ENCODE data around the gene GNPAT.
"Not testable (repeated sequence)": the region's sequence is repeated elsewhere in the genome, so short reads cannot be mapped to it uniquely, and the experiment has no call there.

GNPAT gene

DNA sequence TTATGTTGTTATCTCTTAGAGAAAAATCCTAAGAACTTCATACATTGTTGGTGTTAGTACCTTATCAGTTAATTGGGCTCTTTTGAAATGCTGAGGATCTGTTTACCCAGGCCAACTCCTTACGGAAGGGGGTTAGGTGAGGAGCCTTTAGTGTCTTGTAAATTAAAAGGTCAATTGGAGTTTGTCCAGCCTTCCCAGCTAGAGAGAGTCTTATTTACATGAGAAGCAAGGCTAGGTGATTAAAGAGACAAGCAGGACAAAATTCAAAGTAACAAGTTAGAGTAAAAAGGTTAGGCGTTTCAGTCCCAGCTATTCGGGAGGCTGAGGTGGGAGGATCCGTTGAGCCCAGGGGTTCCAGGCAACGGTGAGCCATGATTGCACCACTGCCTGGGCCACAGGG, 28.7 kb upstream of the GNPAT start:
- DNase-seq (ENCODE audit: insufficient read length, low spot score); FAIRE-seq: not testable (repeated sequence)

DNA sequence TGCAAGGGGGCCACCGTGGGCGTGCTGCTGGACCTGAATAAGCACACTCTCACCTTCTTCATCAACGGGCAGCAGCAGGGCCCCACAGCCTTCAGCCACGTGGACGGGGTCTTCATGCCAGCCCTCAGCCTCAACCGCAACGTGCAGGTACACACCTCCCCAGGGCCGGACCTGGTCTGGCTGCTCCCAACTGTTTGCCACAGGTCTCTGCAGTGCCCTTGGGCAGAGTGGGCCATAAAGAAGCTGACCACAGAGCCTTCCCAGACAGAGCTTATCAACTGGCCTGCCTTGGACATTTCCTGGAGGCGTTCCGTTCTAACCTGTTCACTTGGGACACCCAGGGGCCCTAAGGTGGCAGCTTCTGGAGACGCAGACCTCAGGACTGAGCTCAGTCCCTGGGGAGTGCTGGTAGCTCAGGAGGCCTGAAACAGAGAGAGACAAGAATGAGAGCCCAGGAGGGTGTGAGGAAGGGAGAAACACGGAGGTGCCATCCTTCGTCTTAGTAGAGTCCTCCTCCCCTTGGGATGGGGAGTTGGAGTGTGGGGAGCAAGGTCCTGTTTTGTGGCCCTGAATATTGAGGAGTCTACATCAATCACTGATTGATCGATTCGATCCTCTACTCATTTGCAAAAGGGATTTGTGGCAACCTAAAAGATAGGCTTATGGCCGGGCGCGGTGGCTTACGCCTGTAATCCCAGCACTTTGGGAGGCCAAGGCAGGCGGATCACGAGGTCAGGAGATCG, 27.0 kb upstream of the GNPAT start:
- DNase-seq (ENCODE audit: insufficient read length, low spot score) (no peak), FAIRE-seq (no peak)

DNA sequence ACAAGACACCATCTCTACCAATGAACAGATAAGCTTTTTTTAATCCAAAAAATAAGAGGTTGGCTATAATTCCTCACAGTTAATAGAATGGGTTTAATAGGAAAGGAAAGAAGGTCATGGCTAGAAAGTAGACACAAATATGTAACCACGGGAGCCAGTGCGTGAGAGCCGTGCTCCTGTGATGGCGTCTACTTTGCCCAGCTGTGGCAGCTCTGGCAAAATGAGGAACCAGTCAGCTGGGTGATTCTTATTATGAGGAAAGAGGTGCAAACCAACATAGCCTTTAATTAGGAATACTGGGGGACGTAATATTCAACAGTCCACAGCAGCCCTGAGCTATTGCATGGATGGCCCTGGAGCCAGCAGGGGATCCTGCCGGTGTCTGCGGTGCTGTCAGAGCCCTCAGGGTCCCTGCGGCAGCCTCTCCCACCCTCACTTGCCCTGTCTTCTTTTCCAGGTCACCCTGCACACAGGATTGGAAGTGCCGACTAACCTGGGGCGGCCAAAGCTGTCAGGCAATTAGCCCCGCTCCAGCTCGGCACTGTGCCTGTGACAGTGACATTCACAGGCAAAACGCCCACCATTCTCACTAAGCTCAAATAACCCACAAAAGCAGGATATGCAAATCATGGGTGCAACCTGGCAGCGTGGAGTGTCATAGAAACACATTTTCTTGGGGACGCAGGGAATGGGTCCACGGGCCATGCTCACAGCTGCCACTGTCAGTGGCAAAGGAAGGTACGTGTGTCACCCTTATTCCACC, 25.9 kb upstream of the GNPAT start:
- no peak for FAIRE-seq
- DNase-seq (ENCODE audit: insufficient read length, low spot score): no peak

DNA sequence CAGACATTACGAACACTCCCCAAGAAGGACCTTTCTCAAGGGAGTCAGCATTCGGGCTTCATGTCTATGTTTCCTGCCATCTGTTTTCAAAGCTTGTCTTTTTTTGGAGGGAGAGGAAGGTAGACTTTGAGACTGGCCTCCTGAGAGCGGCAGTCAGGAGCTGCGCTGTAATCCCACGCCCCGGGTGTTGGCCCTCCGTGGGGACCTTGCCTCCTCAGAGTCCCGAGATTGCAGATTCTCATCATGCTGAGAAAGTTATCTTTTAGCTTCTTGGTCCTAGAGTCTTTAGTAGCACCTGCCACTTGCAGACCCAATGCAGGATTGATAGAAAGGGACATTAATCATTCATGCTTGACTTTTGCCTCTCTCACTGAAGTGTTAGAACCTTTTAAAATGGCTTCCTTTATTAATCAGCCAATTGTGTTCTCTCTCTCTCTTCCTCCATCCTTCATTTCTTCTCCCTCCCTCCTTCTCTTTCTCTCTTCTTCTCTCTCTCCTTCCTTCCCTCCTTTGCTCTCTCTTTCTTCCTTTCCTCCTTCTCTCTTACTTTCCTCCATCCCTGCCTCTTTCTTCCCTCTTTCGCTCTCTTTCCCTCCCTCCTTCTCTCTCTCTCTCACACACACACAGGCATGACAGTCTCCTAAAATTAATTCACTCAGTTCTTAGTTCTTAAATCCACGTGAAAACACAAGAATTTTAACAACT, 25.2 kb upstream of the GNPAT start:
- no peak for DNase-seq (ENCODE audit: insufficient read length, low spot score)
- no peak for FAIRE-seq

DNA sequence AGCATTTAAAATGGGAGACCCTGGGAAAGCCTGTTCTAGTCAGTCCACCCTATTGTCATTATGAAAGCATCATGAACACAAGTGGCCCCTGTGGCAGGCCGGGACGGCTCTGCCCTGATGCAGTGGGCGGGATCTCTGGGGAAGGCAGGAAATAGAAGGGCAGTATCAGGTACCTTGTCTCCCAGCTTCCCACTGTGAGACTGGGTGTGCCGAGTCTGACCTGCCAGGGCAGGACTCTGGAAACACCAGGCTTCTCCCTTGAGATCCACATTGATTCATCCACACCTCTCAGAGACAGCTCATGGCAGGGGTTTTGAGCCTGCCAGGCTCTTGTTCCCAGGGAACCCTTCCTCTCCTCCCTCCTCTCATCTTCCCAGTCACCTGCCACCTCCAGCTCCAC, 24.5 kb upstream of the GNPAT start:
- DNase-seq (ENCODE audit: insufficient read length, low spot score): no peak

DNA sequence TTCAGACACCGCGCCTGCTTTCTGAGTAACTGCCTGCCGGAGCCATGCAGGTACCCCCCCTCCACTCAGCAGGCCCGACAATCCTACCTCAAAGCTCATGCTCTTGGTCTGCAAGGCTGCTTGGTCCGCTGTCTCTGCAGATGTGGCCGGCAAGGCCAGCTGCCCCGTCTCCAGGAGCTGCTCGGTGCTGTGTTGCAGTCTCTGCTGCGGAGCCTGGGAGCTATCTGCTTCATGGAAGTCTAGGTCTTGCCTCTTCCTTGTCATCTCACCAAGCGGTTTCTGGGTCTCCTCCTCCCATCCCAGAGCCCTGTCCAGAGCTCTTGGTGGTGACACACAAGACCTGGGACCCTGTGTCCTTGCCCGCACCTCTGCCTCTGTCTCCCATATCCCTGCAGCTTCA, 24.0 kb upstream of the GNPAT start:
- DNase-seq (ENCODE audit: insufficient read length, low spot score): no peak
- FAIRE-seq: no peak

More for the DNA sequence above, 24.5 kb upstream of the GNPAT start:
- FAIRE-seq: no peak

DNA sequence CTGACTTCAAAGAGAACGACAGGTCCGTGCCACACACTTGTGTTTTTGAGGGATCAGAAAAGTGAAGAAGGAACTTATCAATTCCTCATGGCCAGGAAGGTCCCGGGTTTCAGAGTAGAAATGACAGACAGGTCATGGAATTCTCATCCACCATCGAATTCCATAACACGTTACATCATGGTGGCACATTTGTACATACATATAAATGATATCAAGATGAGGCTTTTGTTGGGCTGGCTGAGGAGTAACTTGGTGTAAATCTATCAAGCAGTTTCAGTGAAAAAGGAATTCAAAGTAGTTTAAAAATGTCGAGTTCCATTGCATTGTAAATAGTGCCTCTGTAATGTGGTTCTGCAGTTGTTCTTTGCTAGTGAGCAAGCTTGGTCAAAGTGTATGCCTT, 22.9 kb upstream of the GNPAT start:
- FAIRE-seq (no peak), DNase-seq (ENCODE audit: insufficient read length, low spot score) (no peak)

DNA sequence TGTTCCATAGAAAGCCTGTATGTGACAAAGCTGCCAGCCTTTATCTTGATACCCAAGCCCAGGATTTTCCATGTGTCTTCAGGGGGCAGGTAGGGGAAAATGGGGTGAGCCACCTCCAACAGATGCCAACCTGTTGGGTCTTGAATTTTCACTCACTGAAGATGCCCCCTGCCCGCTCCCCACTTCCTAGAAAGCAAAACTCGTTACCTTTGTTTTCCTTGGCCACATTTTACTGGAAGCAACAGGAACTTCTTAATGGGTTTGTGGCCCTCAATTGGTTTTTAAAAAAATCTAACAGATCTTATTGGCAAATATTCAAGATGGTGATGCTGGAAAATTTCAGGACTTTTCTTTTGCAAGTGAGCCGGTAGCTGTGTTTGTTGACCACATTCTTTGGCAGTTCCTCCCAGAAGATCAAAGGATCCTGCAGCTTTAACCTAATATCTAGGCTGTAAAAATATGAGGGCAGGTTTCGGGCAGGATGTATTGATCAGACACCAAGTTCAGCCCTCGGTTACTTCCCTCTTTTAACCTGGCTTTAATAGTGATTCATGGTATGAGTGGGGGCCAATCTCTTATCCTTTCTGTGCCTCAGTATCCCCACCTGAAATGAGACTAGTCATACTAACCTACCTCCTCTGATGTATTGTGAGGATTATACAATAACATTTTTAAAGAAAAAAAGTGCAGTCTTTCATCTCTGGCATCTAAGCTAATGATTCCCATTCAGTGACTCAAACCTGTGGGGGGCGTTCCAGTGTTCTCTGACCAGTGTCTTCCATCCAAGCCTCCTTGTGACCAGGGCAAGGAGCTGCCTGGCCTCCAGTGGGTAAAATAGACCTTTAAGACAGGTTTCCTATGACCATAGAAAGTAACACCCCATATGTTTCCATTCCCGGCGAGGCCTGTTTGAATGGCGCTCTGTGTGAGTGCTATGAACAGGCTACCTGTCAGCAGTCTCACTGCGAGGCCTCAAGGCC, 21.3 kb upstream of the GNPAT start:
- no peak for DNase-seq (ENCODE audit: insufficient read length, low spot score)
- FAIRE-seq: no peak

DNA sequence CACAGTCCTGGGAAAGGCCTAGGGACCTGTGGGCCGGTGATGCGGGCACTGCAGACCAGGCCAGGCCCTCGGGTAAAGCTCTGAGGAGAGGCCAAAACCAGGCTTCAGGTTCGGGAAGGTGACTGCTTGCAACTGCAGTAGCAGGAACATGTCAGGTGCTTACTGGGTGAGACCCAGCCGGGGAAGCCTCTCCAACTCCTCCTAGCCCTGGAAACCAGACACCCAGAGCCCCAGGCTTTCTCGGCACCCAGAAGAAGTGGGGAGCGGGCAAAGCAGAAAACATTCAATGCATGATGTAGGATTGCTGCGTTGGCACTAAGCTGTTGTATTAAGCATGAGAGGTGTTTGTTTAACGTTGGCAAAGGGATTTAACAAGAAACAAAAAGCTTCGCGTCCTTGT, 20.2 kb upstream of the GNPAT start:
- FAIRE-seq (no peak), DNase-seq (ENCODE audit: insufficient read length, low spot score) (no peak)

DNA sequence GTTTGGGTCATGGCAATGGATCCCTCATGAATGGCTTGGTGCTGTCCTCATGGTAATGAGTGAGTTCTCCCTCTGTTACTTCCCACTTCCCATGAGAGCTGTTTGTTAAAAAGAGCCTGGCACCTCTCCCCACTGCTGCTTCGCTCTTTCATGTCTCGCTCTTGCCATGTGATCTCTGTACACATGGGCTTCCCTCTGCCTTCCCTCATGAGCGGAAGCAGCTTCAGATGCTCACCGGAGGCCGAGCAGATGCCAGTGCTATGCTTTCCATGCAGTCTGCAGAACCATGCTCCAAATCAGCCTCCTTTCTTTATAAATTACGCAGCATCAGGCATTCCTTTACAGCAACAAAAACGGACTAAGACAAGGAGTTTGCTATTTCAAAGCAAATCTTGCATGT, 14.9 kb upstream of the GNPAT start:
- no peak for FAIRE-seq
- DNase-seq (ENCODE audit: insufficient read length, low spot score): no peak

DNA sequence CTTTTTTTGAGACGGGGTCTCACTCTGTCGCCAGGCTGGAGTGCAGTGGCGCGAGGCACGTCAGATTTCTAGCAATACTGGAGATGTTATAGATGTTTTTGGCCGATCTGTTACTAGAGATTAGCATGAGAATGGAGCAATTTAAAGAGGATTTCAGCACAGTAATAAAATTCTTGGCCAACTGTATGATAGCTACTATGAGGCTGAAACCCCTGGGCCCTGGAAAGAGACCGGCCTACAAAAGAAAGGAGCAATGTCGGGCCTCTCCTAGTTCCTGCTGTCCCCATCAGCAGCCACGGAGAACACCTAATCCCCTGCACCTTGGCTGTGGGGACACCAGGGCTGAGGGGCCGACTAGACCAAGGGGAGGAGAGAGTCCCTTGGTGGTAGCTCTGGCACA, 9.5 kb upstream of the GNPAT start:
- DNase-seq (ENCODE audit: insufficient read length, low spot score) (no peak), FAIRE-seq (no peak)

DNA sequence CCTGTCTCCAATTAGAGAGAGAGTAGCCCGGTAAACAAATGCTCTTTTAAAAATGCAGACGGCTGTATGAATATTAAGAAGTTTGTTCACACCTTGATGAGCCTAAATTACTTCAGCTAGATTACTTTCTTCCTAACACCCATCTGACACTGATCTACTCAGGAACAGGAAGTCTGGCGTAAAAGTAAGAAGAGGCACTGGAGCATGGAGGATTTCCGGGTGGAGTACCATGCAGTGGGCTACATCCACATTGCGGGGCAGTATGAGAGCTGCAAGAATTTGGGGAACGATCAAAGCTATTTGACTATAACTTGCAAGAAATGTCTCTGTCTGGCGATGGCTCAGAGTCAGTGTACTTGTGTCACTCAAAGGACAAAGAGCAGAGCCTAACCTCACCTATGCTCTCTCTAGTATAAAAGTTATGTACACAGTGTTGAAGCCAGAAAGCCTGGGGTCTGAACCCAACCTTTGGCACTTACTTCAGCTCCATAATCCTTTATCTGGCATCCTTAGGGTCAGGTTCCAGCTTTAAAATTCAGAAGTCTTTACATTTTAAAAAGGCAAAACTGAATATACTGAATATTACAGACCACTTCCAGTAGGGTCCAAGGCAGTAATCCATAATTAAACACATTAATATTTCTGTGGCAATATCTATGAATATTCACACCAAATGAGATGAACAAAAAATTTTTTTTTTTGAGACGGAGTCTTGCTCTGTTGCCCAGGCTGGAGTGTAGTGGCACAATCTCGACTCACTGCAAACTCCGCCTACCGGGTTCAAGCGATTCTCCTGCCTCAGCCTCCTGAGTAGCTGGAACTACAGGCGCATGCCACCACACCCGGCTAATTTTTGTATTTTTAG, 7.9 kb upstream of the GNPAT start:
- no peak for FAIRE-seq
- no peak for DNase-seq (ENCODE audit: insufficient read length, low spot score)

DNA sequence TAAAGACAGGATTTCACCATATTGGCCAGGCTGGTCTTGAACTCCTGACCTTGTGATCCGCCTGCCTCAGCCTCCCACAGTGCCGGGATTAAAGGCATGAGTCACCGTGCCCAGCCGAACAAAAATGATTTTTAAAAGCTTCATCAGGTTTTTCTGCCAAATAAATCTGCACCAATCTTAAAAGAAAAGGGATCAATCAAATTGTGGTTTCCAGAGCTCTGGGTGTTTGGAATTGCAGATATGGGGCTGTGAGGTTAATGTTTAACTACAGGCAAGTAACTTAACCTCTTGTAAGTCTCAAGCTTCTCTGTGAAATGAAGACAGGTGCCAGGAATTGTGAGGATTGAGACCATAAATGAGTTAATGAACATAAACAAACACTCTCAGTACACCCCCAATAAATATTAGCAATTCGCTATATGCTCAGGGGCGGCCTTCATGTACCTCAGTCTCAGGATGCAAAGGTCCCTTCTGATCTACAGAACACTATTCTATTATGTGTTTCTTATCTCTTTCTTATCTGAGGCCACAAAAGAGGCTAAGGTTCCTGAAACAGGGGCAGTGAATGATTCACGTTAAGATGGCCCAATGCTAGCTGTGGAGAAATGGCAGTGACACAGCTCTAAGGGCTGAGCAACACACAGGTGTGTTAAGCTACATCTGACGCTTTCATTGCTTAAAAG, 7.1 kb upstream of the GNPAT start:
- DNase-seq (ENCODE audit: insufficient read length, low spot score) (no peak), FAIRE-seq (no peak)

DNA sequence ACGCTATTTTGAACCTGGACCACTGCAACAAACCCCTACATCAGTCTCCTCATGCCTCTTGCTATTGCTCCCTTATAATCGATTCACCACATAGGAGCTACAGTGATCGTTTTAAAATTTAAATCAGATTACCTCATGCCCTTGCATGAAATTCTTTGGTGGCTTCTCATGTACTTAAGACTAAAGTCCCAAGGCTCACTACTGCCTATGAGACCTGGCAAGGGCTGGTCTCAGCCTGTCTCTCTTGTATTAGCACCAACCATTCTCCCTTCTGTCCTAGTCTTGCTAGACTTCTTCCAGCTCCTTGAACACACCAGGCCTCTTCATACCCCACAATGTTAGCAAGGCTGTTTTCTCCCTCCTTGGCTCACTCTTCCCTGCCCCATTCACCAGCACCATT, 6.5 kb upstream of the GNPAT start:
- no peak for FAIRE-seq

DNA sequence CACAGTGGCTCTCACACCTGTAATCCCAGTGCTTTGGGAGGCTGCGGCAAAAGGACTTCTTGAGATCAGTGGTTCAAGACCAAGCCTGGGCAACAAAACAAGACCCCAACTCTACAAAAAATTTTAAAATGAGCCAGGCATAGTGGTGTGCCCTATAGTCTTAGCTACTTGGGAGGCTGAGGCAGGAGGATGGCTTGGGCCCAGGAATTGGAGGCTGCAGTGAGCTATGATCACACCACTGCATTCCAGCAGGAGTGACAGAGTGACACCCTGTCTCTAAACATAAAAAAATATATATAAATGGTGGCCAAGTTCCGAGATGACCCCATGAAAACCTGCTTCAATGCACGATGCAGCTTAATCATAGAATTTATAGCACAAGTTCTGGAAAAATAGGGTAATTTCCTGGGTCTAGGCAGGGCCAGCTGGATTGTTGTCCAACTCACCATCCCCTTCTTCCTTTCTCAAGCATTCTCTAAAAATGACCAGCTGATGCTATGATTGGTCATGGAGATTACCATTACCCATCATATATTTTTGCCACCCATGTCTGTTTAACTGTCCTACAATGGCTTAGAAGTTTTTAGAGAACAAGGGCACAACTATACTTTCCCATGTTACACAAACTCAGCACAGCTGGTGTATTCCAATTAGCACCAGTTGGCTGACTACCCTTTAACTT, 5.3 kb upstream of the GNPAT start:
- no peak for FAIRE-seq
- DNase-seq (ENCODE audit: insufficient read length, low spot score): no peak

More for the DNA sequence above, 6.5 kb upstream of the GNPAT start:
- no peak for DNase-seq (ENCODE audit: insufficient read length, low spot score)

DNA sequence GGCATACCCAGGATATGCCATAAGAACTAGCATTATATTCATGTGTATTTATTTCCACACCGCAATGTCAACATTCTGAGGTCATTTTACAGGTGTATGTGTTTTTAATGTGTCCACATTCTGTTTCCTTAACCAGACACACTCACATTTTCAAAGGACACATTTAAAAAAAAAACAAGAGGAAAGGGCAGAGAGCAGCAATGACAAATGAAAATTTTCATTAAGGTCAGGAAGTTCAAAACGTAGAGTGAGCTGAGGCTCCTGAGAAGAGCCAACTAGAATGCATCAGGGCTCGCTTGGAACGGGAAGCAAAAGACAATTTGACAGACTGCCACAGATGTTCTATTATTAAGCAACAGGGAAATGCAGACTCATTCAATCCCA, 4.8 kb upstream of the GNPAT start:
- DNase-seq (ENCODE audit: insufficient read length, low spot score): no peak
- FAIRE-seq: no peak

DNA sequence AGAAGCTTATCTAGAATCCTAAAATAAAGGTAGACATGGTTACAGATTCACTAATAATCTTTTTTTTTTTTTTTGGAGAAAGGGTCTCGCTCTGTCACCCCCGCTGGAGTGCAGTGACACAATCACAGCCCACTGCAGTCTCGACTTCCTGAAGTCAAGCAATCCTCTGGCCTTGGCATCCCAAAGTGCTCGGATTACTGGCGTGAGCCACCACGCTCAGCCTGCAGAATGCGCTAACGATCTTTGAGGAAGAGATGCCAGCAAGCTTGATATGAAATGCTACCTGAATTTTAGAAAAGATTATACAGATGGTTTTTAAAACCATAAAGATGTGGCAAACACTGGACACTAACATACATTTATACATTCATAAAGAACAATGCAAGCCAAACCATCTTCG, 4.1 kb upstream of the GNPAT start:
- FAIRE-seq: no peak
- no peak for DNase-seq (ENCODE audit: insufficient read length, low spot score)

DNA sequence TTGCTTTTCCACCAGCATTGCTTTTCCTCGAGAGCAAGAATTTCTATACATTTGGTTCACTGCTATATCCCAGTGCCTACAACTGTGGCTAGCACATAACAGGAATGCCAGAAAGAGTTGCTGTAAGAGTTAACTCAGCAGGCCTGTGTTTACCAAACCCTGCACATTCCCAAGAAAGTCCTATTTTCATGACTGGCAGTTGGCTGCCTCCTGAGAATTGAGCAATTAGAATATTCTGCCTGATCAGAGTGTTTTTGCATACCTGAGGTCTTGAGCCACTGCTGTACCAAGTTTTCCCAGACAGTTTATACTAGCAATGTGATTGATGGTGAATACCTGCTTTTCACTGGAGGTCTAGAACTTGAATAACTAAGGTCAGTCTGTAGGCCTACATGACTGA, 2.7 kb upstream of the GNPAT start:
- FAIRE-seq (no peak), DNase-seq (ENCODE audit: insufficient read length, low spot score) (no peak)

DNA sequence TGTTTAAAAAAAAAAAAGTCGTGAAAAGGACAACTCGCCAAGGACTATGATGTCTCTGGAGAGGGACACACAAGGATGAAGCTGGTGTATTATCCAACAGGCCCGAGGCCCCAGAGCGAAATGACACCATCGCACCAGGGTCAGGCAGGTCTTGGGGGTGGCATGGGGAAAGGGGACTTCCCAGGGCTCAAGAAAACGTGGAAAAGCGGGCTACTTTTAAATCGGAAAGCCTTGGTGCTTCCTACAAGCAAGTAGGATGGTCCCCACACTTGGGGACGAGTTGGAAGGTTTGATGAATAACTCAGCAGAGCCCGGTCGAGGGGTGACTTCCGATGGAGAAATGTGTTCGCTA, 505 bp upstream of the GNPAT start:
- FAIRE-seq (no peak), DNase-seq (ENCODE audit: insufficient read length, low spot score) (no peak)

All from HTR-8/SVneo (cell line).